COLO829 (cell line): ENCODE results near the gene LAMC2.
"Not testable (repeated sequence)": the region's sequence is repeated elsewhere in the genome, so short reads cannot be mapped to it uniquely, and the experiment has no call there.

ENCODE experiments used
- DNase-seq: peaks from one replicate; pipeline ENCODE4 v3.0.0; 2012; ENCODE audit warnings: low spot score

The LAMC2 gene

GRCh38 chr1:183185941-183186490 lies at the start of gene LAMC2:
TSS of gene LAMC2 (plus strand) at chr1:183186264. CDS start at chr1:183186353, 89 bp downstream.
- no peak for DNase-seq

- DNase-seq: no peak
Observed at GRCh38 chr1:183137782-183138181, 48.3 kb upstream of the LAMC2 start.

- DNase-seq: no peak
Observed at GRCh38 chr1:183138301-183138700, 47.8 kb upstream of the LAMC2 start.

- DNase-seq: peak; percentile 19
Observed at GRCh38 chr1:183139281-183139942, 46.7 kb upstream of the LAMC2 start.

GRCh38 chr1:183140633-183141032 lies 45.4 kb upstream of the LAMC2 start:
- no peak for DNase-seq

- DNase-seq: no peak
Observed at GRCh38 chr1:183142171-183142570, 43.9 kb upstream of the LAMC2 start.

GRCh38 chr1:183143576-183144315 lies 42.3 kb upstream of the LAMC2 start:
- no peak for DNase-seq

GRCh38 chr1:183144752-183145151 lies 41.3 kb upstream of the LAMC2 start:
- no peak for DNase-seq

GRCh38 chr1:183147735-183148134 lies 38.3 kb upstream of the LAMC2 start:
- no peak for DNase-seq

- DNase-seq: no peak
Observed at GRCh38 chr1:183148599-183148998, 37.5 kb upstream of the LAMC2 start.

GRCh38 chr1:183149273-183149672 lies 36.8 kb upstream of the LAMC2 start:
- no peak for DNase-seq

GRCh38 chr1:183150032-183150431 lies 36.0 kb upstream of the LAMC2 start:
- DNase-seq: not testable (repeated sequence)

GRCh38 chr1:183150445-183150844 lies 35.6 kb upstream of the LAMC2 start:
- DNase-seq: no peak

- no peak for DNase-seq
Observed at GRCh38 chr1:183152180-183152579, 33.9 kb upstream of the LAMC2 start.

GRCh38 chr1:183155939-183156338 lies 30.1 kb upstream of the LAMC2 start:
- DNase-seq: no peak

- DNase-seq: no peak
Observed at GRCh38 chr1:183159960-183160359, 26.1 kb upstream of the LAMC2 start.

- DNase-seq: no peak
Observed at GRCh38 chr1:183161391-183161790, 24.7 kb upstream of the LAMC2 start.

- peak; percentile 63 for DNase-seq
Observed at GRCh38 chr1:183163316-183163715, 22.7 kb upstream of the LAMC2 start.

- peak; percentile 23 for DNase-seq
Observed at GRCh38 chr1:183164340-183164739, 21.7 kb upstream of the LAMC2 start.

GRCh38 chr1:183164963-183165362 lies 21.1 kb upstream of the LAMC2 start:
- no peak for DNase-seq

- DNase-seq: no peak
Observed at GRCh38 chr1:183165456-183165855, 20.6 kb upstream of the LAMC2 start.

- DNase-seq: no peak
Observed at GRCh38 chr1:183166454-183166853, 19.6 kb upstream of the LAMC2 start.

- no peak for DNase-seq
Observed at GRCh38 chr1:183167676-183168075, 18.4 kb upstream of the LAMC2 start.
